ENCODE results near the gene SPG7. TPM values are rescaled to one million over a fixed set of nuclear protein-coding genes. Genes with fewer than 3 reads are reported as not detected.

SPG7 gene
- total RNA-seq, 2 donors from 2014 or later, result 214 to 333 TPM

- Histone ChIP-seq H3K27ac (no peak overlapping the region), H3K36me3 (no peaks in the 10 kb centered on the region), H3K4me1 (ENCODE audit: control insufficient read depth in 1 of 2, low read depth in 2 of 2) (peaks cover 34 to 71% of the 10 kb centered on the region in 2 donors), H3K4me3 (no peak overlapping the region), H3K9me3 (no peaks in the 10 kb centered on the region), H3K27me3 (replicated peaks; ENCODE audit: insufficient read depth) (no peaks in the 10 kb centered on the region)
- DNase-seq (ENCODE audit: low spot score), result no peak
- ATAC-seq (ENCODE audit: insufficient number of reproducible peaks, low FRiP score, low read depth), result no peak
- TF ChIP-seq, protein P1, sequence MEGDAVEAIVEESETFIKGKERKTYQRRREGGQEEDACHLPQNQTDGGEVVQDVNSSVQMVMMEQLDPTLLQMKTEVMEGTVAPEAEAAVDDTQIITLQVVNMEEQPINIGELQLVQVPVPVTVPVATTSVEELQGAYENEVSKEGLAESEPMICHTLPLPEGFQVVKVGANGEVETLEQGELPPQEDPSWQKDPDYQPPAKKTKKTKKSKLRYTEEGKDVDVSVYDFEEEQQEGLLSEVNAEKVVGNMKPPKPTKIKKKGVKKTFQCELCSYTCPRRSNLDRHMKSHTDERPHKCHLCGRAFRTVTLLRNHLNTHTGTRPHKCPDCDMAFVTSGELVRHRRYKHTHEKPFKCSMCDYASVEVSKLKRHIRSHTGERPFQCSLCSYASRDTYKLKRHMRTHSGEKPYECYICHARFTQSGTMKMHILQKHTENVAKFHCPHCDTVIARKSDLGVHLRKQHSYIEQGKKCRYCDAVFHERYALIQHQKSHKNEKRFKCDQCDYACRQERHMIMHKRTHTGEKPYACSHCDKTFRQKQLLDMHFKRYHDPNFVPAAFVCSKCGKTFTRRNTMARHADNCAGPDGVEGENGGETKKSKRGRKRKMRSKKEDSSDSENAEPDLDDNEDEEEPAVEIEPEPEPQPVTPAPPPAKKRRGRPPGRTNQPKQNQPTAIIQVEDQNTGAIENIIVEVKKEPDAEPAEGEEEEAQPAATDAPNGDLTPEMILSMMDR (IDR thresholded peaks at IDR 0.05), result no peak
These were observed 33.1 kb upstream of the SPG7 start for GRCh38 chr16:89475144-89475543.

GRCh38 chr16:89476379-89476778 lies 31.8 kb upstream of the SPG7 start:
- ATAC-seq (ENCODE audit: insufficient number of reproducible peaks, low FRiP score, low read depth) (no peak), DNase-seq (ENCODE audit: low spot score) (no peak)
- TF ChIP-seq, protein P1 (IDR thresholded peaks at IDR 0.05), result no peak
- Histone ChIP-seq H3K4me1 (ENCODE audit: control insufficient read depth in 1 of 2, low read depth in 2 of 2) (peaks cover 26 to 69% of the 10 kb centered on the region in 2 donors), H3K9me3 (no peaks in the 10 kb centered on the region), H3K4me3 (no peak overlapping the region), H3K36me3 (no peaks in the 10 kb centered on the region), H3K27ac (no peak overlapping the region), H3K27me3 (replicated peaks; ENCODE audit: insufficient read depth) (no peaks in the 10 kb centered on the region)

GRCh38 chr16:89476811-89477261 lies 31.4 kb upstream of the SPG7 start:
- TF ChIP-seq, protein P1 (IDR thresholded peaks at IDR 0.05), result no peak
- H3K4me1 ChIP-seq (ENCODE audit: control insufficient read depth in 1 of 2, low read depth in 2 of 2), result peaks cover 26 to 69% of the 10 kb centered on the region in 2 donors

DNA sequence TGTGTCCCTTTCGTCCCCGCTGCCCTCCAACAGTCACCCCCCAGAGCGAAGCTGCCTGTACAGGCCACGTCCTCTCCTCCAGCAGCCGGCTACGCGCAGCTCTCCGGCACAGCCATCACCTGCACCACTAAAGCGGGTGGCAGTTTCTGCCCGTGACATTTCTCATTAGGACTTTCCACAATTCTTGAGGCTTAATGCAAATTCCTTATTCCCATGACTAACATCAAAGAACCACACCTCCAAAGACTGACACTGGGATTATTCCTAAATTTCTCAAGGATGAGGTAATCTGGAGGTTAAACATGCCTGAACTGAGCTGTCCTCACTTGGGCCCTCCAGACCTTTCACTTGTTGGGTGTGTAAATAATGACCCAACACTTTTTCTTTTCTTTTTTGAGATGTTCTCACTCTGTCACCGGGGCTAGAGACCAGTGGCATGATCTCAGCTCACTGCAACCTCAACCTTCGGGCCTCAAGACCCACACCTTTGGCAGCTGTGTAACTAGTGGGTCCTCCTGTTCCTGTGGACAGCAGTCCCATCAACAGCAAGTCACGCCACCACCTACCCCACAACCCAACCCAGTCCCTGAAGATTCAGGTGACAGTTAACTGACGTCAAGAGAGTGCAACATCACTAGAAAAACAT lies 29.5 kb upstream of the SPG7 start:
- no peaks in the 10 kb centered on the region for H3K9me3 ChIP-seq
- no peak for ATAC-seq (ENCODE audit: insufficient number of reproducible peaks, low FRiP score, low read depth)
- no peak overlapping the region for H3K4me3 ChIP-seq
- DNase-seq (ENCODE audit: low spot score), result no peak
- no peaks in the 10 kb centered on the region for H3K36me3 ChIP-seq
- H3K4me1 ChIP-seq (ENCODE audit: control insufficient read depth in 1 of 2, low read depth in 2 of 2), result peaks cover 27 to 68% of the 10 kb centered on the region in 2 donors
- TF ChIP-seq, protein P1 (IDR thresholded peaks at IDR 0.05), result no peak
- no peaks in the 10 kb centered on the region for H3K27me3 ChIP-seq (replicated peaks; ENCODE audit: insufficient read depth)
- H3K27ac ChIP-seq, result no peak overlapping the region

More at GRCh38 chr16:89476811-89477261, 31.4 kb upstream of the SPG7 start:
- no peak overlapping the region for H3K27ac ChIP-seq
- no peaks in the 10 kb centered on the region for H3K27me3 ChIP-seq (replicated peaks; ENCODE audit: insufficient read depth)
- no peaks in the 10 kb centered on the region for H3K9me3 ChIP-seq
- ATAC-seq (ENCODE audit: insufficient number of reproducible peaks, low FRiP score, low read depth), result no peak
- no peak for DNase-seq (ENCODE audit: low spot score)
- H3K4me3 ChIP-seq, result no peak overlapping the region
- H3K36me3 ChIP-seq, result no peaks in the 10 kb centered on the region

DNA sequence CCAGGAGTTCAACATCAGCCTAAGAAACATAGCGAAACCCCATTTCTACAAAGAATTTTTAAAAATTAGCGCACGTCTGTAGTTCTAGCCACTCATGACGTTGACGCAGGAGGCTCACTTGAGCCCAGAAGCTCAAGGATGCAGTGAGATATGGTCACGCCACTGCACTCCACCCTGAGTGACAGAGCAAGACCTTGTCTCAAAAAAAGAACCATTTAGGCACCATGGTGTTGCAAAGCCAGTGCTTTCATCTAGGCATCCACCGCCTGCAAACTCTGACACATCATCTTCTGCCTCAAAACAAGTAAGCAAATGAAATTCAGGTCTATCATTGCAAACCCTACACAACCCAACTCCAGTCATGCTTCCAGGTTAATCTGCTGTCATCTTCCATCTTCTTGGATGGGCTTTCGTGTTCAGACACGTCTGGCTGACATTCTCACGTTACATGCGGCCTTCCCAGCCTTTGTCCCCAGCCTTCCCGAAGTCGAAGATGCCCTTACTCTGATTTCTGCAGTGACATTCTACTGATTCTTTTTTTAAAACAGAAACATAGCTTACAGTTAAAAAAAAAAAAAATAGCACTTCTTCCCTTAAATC lies 26.7 kb upstream of the SPG7 start:
- Histone ChIP-seq H3K4me3 (no peak overlapping the region), H3K4me1 (ENCODE audit: control insufficient read depth in 1 of 2, low read depth in 2 of 2) (peaks cover 36 to 80% of the 10 kb centered on the region in 2 donors), H3K27ac (no peak overlapping the region), H3K27me3 (replicated peaks; ENCODE audit: insufficient read depth) (no peaks in the 10 kb centered on the region), H3K9me3 (no peaks in the 10 kb centered on the region), H3K36me3 (no peaks in the 10 kb centered on the region)
- no peak for DNase-seq (ENCODE audit: low spot score)
- no peak for ATAC-seq (ENCODE audit: insufficient number of reproducible peaks, low FRiP score, low read depth)
- TF ChIP-seq, protein P1 (IDR thresholded peaks at IDR 0.05), result no peak
